ENCODE results near the gene ATP8B2. TPM values are rescaled to one million over a fixed set of nuclear protein-coding genes. Genes with fewer than 3 reads are reported as not detected.
"Not testable (repeated sequence)": the region's sequence is repeated elsewhere in the genome, so short reads cannot be mapped to it uniquely, and the experiment has no call there.

ATP8B2 gene
- total RNA-seq, 1 donor from 2014 or later = 68.7 TPM

DNA sequence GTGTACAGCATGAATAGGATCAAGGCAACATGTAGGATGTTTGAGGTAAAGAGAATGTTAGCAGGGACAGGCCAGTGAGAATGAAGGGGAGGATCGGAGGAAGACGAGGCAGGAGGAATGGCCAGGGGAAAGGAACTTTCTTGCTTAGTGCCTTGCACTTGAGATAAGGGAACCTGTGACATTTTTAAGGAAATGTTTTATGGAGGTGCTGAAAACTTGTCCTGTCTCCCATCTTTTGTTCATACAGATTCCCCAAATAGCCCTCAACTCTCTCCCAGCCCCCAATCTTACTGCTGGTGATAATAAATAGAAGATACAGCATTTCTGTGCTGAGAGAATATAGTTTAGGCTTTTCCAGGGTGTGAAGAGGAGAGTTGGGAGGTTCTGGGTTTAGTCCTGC is 13.6 kb downstream of the ATP8B2 start:
- H3K27ac Mint-ChIP-seq (ENCODE audit: unreplicated experiment) = no peak overlapping the region
- TF ChIP-seq, protein P1, sequence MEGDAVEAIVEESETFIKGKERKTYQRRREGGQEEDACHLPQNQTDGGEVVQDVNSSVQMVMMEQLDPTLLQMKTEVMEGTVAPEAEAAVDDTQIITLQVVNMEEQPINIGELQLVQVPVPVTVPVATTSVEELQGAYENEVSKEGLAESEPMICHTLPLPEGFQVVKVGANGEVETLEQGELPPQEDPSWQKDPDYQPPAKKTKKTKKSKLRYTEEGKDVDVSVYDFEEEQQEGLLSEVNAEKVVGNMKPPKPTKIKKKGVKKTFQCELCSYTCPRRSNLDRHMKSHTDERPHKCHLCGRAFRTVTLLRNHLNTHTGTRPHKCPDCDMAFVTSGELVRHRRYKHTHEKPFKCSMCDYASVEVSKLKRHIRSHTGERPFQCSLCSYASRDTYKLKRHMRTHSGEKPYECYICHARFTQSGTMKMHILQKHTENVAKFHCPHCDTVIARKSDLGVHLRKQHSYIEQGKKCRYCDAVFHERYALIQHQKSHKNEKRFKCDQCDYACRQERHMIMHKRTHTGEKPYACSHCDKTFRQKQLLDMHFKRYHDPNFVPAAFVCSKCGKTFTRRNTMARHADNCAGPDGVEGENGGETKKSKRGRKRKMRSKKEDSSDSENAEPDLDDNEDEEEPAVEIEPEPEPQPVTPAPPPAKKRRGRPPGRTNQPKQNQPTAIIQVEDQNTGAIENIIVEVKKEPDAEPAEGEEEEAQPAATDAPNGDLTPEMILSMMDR (IDR thresholded peaks at IDR 0.05; ENCODE audit: partially characterized antibody, unreplicated experiment) = no peak

DNA sequence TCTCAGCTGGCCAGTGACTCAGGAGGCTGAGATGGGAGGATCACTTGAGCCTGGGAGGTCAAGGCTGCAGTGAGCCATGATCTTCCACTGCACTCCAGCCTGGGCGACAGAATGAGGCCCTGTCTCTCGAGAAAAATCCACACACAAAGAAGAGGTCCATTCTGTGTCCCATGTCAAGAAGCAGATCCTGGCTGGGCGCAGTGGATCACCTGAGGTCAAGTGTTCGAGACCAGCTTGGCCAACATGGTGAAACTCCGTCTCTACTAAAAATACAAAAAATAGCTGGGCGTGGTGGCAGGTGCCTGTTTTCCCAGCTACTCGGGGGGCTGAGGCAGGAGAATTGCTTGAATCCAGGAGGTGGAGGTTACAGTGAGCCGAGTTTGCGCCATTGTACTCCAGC is 16.0 kb downstream of the ATP8B2 start:
- H3K4me3 Mint-ChIP-seq (ENCODE audit: unreplicated experiment); H3K27me3 Mint-ChIP-seq (ENCODE audit: unreplicated experiment); H3K4me1 Mint-ChIP-seq (ENCODE audit: low read depth, unreplicated experiment); H3K27ac Mint-ChIP-seq (ENCODE audit: unreplicated experiment); H3K9me3 Mint-ChIP-seq (ENCODE audit: unreplicated experiment); H3K36me3 Mint-ChIP-seq (ENCODE audit: unreplicated experiment); DNase-seq: not testable (repeated sequence)

More for the DNA sequence above, 13.6 kb downstream of the ATP8B2 start:
- peaks cover 3% of the 10 kb centered on the region for H3K27me3 Mint-ChIP-seq (ENCODE audit: unreplicated experiment)
- no peaks in the 10 kb centered on the region for H3K4me1 Mint-ChIP-seq (ENCODE audit: low read depth, unreplicated experiment)
- H3K4me3 Mint-ChIP-seq (ENCODE audit: unreplicated experiment) = no peak overlapping the region
- DNase-seq = no peak
- H3K36me3 Mint-ChIP-seq (ENCODE audit: unreplicated experiment) = peaks cover 6% of the 10 kb centered on the region
- H3K9me3 Mint-ChIP-seq (ENCODE audit: unreplicated experiment) = no peaks in the 10 kb centered on the region

DNA sequence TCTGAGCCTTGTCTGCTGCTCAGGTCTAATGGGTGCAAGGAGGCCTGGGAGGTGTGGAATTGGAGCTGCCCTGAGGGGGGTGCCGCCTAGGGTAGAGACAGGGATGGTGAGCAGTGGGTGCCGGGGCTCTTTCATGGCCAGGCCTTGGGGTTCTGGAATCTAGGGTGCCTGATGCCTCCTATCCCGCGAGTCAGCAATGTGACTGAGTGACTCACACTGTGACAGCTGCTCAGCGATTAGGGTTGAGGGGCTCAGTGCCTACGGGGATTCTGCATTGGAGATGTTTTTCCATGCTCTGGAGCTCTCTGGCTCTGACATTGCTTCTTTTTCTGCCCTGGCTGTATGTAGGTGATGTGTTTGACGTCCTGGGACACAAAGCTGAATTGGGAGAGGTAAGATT is 16.8 kb downstream of the ATP8B2 start:
- Mint-ChIP-seq H3K27ac (ENCODE audit: unreplicated experiment) (no peak overlapping the region), H3K27me3 (ENCODE audit: unreplicated experiment) (peaks cover 4% of the 10 kb centered on the region), H3K4me3 (ENCODE audit: unreplicated experiment) (no peak overlapping the region), H3K4me1 (ENCODE audit: low read depth, unreplicated experiment) (no peaks in the 10 kb centered on the region), H3K36me3 (ENCODE audit: unreplicated experiment) (peaks cover 6% of the 10 kb centered on the region), H3K9me3 (ENCODE audit: unreplicated experiment) (no peaks in the 10 kb centered on the region)
- TF ChIP-seq, protein P1 (IDR thresholded peaks at IDR 0.05; ENCODE audit: partially characterized antibody, unreplicated experiment) = no peak
- DNase-seq = no peak

DNA sequence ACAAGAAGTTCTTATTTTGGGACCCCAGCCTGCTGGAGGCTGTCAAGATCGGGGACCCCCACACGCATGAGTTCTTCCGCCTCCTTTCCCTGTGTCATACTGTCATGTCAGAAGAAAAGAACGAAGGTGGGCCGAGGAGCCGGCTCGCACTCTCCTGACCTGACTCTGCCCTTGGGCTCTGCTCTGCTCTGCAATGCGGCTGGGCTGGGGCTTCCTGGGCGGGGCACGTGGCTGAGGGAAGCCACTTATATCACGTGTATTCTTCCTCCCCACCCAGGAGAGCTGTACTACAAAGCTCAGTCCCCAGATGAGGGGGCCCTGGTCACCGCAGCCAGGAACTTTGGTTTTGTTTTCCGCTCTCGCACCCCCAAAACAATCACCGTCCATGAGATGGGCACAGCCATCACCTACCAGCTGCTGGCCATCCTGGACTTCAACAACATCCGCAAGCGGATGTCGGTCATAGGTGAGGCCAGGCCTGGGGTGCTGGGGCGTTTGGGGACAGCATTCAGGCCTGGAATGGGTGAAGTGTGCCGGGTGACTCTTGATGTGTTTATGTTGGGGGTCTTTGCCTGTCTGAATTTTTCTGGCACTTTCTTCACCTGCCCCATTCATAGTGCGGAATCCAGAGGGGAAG is 17.6 kb downstream of the ATP8B2 start:
- Mint-ChIP-seq H3K27me3 (ENCODE audit: unreplicated experiment) (peaks cover 3% of the 10 kb centered on the region), H3K27ac (ENCODE audit: unreplicated experiment) (no peak overlapping the region), H3K9me3 (ENCODE audit: unreplicated experiment) (no peaks in the 10 kb centered on the region), H3K4me3 (ENCODE audit: unreplicated experiment) (no peak overlapping the region), H3K4me1 (ENCODE audit: low read depth, unreplicated experiment) (peaks cover 2% of the 10 kb centered on the region), H3K36me3 (ENCODE audit: unreplicated experiment) (peaks cover 4% of the 10 kb centered on the region)
- TF ChIP-seq, protein P1 (IDR thresholded peaks at IDR 0.05; ENCODE audit: partially characterized antibody, unreplicated experiment) = no peak
- DNase-seq = no peak

DNA sequence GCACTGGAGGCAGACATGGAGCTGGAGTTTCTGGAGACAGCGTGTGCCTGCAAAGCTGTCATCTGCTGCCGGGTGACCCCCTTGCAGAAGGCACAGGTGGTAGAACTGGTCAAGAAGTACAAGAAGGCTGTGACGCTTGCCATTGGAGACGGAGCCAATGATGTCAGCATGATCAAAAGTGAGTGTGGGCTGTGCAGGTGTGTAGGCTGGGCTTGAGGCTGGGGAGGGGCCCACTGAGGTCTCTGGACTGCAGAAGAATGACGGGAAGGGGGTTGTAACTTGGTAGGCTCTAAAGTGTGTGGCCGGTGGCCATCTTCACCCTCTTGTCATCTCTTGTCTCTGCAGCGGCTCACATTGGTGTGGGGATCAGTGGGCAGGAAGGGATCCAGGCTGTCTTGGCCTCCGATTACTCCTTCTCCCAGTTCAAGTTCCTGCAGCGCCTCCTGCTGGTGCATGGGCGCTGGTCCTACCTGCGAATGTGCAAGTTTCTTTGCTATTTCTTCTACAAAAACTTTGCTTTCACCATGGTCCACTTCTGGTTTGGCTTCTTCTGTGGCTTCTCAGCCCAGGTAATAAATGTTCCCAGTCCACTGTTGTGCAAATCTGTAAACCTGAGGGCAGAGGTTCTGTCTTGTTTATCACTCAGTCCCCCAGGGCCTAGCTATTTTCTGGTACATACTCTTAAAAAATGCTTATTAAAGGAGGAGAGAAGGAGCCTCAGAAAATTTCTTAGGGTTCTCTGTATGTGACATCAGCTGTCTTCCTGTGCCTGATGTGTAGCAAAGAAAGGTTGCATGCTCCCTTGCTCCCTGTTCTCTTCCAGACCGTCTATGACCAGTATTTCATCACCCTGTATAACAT is 19.9 kb downstream of the ATP8B2 start:
- Mint-ChIP-seq H3K9me3 (ENCODE audit: unreplicated experiment) (peaks cover 3% of the 10 kb centered on the region), H3K4me3 (ENCODE audit: unreplicated experiment) (peak overlapping the region; percentile 57), H3K27me3 (ENCODE audit: unreplicated experiment) (peaks cover 8% of the 10 kb centered on the region), H3K36me3 (ENCODE audit: unreplicated experiment) (peaks cover 4% of the 10 kb centered on the region), H3K27ac (ENCODE audit: unreplicated experiment) (peak overlapping the region; percentile 68), H3K4me1 (ENCODE audit: low read depth, unreplicated experiment) (peaks cover 14% of the 10 kb centered on the region)
- DNase-seq = peak; percentile 63
- TF ChIP-seq, protein P1 (IDR thresholded peaks at IDR 0.05; ENCODE audit: partially characterized antibody, unreplicated experiment) = peak; percentile 72
